Astrocyte (in vitro differentiated cells and primary cell): ENCODE results near the gene TMEM178B. TPM values are rescaled to one million over a fixed set of nuclear protein-coding genes. Genes with fewer than 3 reads are reported as not detected.

Source experiments
- DNase-seq: peaks from one replicate; pipeline ENCODE4 v3.0.0-alpha.2; 2010; ENCODE audit warnings: low read depth
- FAIRE-seq: peaks from 2 replicates; lab custom pipeline; 2011; peaks lifted over from hg19 to GRCh38; lab: Jason Lieb, UNC
- H2AFZ ChIP-seq: 2 replicates; pipeline ENCODE4 v1.6.0; 2012; ENCODE audit warnings: low read depth, low read length, inconsistent platforms
- H3K27ac ChIP-seq: 2 replicates; pipeline ENCODE4 v1.5.1; 2011; ENCODE audit warnings: low read depth, low read length, inconsistent platforms
- H3K27me3 ChIP-seq: 2 replicates; pipeline ENCODE4 v1.6.0; 2011; ENCODE audit warnings: low read length, inconsistent platforms; ENCODE audit not compliant: insufficient read depth
- H3K36me3 ChIP-seq: 2 replicates; pipeline ENCODE4 v1.5.1; 2011; ENCODE audit warnings: low read length, inconsistent platforms; ENCODE audit not compliant: insufficient read depth
- H3K4me1 ChIP-seq: 2 replicates; pipeline ENCODE4 v1.5.1; 2011; ENCODE audit warnings: low read length, inconsistent platforms; ENCODE audit not compliant: insufficient read depth
- H3K4me2 ChIP-seq: 2 replicates; pipeline ENCODE4 v1.6.0; 2012; ENCODE audit warnings: low read length, inconsistent platforms
- H3K4me3 ChIP-seq: 2 replicates; pipeline ENCODE4 v1.5.1; 2011; ENCODE audit warnings: low read depth, mild to moderate bottlenecking, low read length, inconsistent platforms; ENCODE audit not compliant: insufficient read depth
- H3K79me2 ChIP-seq: 2 replicates; pipeline ENCODE4 v1.6.0; 2012; ENCODE audit warnings: mild to moderate bottlenecking, low read length, inconsistent platforms; ENCODE audit not compliant: insufficient read depth
- H3K9ac ChIP-seq: 2 replicates; pipeline ENCODE4 v1.6.0; 2012; ENCODE audit warnings: mild to moderate bottlenecking, low read length, inconsistent platforms
- H3K9me3 ChIP-seq: 2 replicates; pipeline ENCODE4 v1.5.1; 2012; ENCODE audit warnings: low read depth, mild to moderate bottlenecking, low read length, inconsistent platforms; ENCODE audit not compliant: insufficient read depth
- H4K20me1 ChIP-seq: 2 replicates; pipeline ENCODE4 v1.6.0; 2012; ENCODE audit warnings: low read length, inconsistent platforms; ENCODE audit not compliant: insufficient read depth
- H3K27ac Mint-ChIP-seq: one replicate; pipeline ENCODE4 v1.8.0; 2021; ENCODE audit warnings: mild to moderate bottlenecking, mixed read lengths; ENCODE audit not compliant: unreplicated experiment
- H3K27me3 Mint-ChIP-seq: one replicate; pipeline ENCODE4 v1.8.0; 2021; ENCODE audit warnings: low read depth, mixed read lengths; ENCODE audit not compliant: unreplicated experiment
- H3K36me3 Mint-ChIP-seq: one replicate; pipeline ENCODE4 v1.8.0; 2021; ENCODE audit warnings: low read depth, mixed read lengths; ENCODE audit not compliant: unreplicated experiment
- H3K4me1 Mint-ChIP-seq: one replicate; pipeline ENCODE4 v1.8.0; 2021; ENCODE audit warnings: low read depth, mixed read lengths; ENCODE audit not compliant: unreplicated experiment
- H3K4me3 Mint-ChIP-seq: one replicate; pipeline ENCODE4 v1.8.0; 2021; ENCODE audit warnings: mild to moderate bottlenecking, moderate library complexity, mixed read lengths; ENCODE audit not compliant: unreplicated experiment
- H3K9me3 Mint-ChIP-seq: one replicate; pipeline ENCODE4 v1.8.0; 2021; ENCODE audit warnings: mild to moderate bottlenecking, mixed read lengths; ENCODE audit not compliant: unreplicated experiment
- CTCF ChIP-seq: IDR thresholded peaks from 2 replicates; pipeline ENCODE4 v1.5.1; 2011; ENCODE audit warnings: low read depth, mild to moderate bottlenecking, inconsistent platforms, low read length, moderate library complexity; ENCODE audit not compliant: insufficient read depth
- EZH2 ChIP-seq: IDR thresholded peaks from 2 replicates; pipeline ENCODE4 v1.6.1; 2012; ENCODE audit warnings: mild to moderate bottlenecking, low read length, inconsistent platforms; ENCODE audit not compliant: insufficient read depth
- total RNA-seq: library from RNA; stranded (reverse); gene quantifications from 2 replicates; pipeline ENCODE4 v1.2.1, GENCODE V29; 2021

The TMEM178B gene
- total RNA-seq, 1 donor from 2014 or later: 3.9 TPM

DNA sequence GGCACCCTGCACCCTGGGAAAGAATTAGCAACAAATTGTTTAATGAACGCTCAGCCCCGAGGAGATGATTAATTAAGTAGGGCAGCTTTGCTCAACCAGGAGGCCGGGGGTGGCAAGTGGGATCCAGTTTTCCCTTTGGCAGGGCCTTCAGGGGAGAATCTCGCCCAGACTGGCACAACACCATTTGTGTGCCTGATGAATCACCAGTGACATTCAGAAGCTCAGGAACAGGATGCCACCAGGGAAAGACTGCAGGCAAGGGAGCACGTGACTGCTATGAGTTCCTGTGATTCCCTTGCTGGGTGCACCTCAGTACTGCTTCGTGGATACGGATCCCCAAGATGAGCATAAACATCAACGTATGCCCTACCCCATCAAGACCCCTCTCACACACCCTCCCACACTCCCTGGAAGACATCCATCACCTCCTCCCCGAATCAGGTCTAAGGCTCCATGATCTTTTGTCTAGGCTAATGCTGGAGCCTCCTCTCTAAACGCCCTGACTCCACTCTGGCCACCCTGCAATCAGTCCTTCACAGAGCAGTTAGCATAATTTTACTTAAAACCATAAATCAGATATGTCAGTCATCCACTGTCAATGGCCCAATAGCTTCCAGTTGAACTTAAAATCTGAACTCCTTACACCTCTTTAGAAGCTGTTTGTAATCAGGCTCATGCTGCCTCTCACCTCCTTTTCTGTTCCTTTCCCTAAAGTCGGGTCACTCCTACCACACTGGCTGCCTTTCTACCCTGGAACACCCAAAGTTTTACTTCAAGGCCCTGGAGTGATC lies 368.2 kb downstream of the TMEM178B start:
- DNase-seq (no peak), FAIRE-seq (no peak)
- Histone ChIP-seq H3K27me3 (no peaks in the 10 kb centered on the region), H3K9me3 (no peaks in the 10 kb centered on the region), H3K4me1 (no peaks in the 10 kb centered on the region), H2AFZ (no peak overlapping the region), H3K36me3 (no peaks in the 10 kb centered on the region), H3K27ac (no peak overlapping the region), H3K9ac (no peak overlapping the region), H3K4me2 (no peak overlapping the region), H3K4me3 (no peak overlapping the region), H4K20me1 (no peaks in the 10 kb centered on the region), H3K79me2 (no peaks in the 10 kb centered on the region)
- no peak overlapping the region for H3K4me3 Mint-ChIP-seq
- H3K27me3 Mint-ChIP-seq: peaks cover 12% of the 10 kb centered on the region
- H3K9me3 Mint-ChIP-seq: no peaks in the 10 kb centered on the region
- TF ChIP-seq EZH2 (no peak), CTCF (no peak)
- H3K27ac Mint-ChIP-seq: no peak overlapping the region
- no peaks in the 10 kb centered on the region for H3K36me3 Mint-ChIP-seq
- peaks cover 4% of the 10 kb centered on the region for H3K4me1 Mint-ChIP-seq

DNA sequence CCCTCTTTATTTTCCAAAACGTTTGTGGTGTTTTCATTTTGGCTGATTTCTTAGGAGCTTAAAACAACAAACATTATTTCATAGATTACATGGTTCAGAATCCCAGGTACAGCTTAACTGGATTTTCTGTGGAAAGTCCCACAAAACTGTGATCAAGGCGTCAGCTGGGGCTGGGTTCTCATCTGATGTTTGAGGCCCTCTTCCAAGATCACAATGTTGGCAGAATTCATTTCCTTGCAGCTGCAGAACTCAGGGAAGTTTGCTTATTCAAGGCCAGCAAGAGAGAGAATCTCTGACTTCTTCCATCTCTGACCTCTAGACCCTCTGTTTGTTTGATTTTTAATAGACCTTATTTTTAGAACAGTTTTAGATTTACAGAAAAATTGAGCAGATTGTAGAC lies 368.9 kb downstream of the TMEM178B start:
- H3K4me1 Mint-ChIP-seq: peaks cover 4% of the 10 kb centered on the region
- H3K27ac ChIP-seq: no peak overlapping the region
- H4K20me1 ChIP-seq: no peaks in the 10 kb centered on the region
- no peaks in the 10 kb centered on the region for H3K79me2 ChIP-seq
- no peak for DNase-seq
- H3K4me3 ChIP-seq: no peak overlapping the region
- H3K27me3 ChIP-seq: no peaks in the 10 kb centered on the region
- no peak for FAIRE-seq
- no peaks in the 10 kb centered on the region for H3K36me3 ChIP-seq
- H3K4me2 ChIP-seq: no peak overlapping the region
- no peaks in the 10 kb centered on the region for H3K9me3 Mint-ChIP-seq
- H3K4me1 ChIP-seq: no peaks in the 10 kb centered on the region
- no peaks in the 10 kb centered on the region for H3K36me3 Mint-ChIP-seq
- no peak overlapping the region for H3K9ac ChIP-seq
- no peaks in the 10 kb centered on the region for H3K9me3 ChIP-seq
- H3K27ac Mint-ChIP-seq: no peak overlapping the region
- H3K27me3 Mint-ChIP-seq: peaks cover 10% of the 10 kb centered on the region
- no peak overlapping the region for H3K4me3 Mint-ChIP-seq
- TF ChIP-seq EZH2: no peak
- no peak for TF ChIP-seq CTCF
- H2AFZ ChIP-seq: no peak overlapping the region

GRCh38 chr7:141444961-141445360 lies 371.1 kb downstream of the TMEM178B start:
- FAIRE-seq (no peak), DNase-seq (no peak)
- Mint-ChIP-seq H3K36me3 (no peaks in the 10 kb centered on the region), H3K4me1 (peaks cover 4% of the 10 kb centered on the region), H3K9me3 (no peaks in the 10 kb centered on the region), H3K27ac (no peak overlapping the region), H3K27me3 (peaks cover 10% of the 10 kb centered on the region), H3K4me3 (no peak overlapping the region)
- TF ChIP-seq EZH2: no peak
- no peak for TF ChIP-seq CTCF
- H3K9ac ChIP-seq: no peak overlapping the region
- no peaks in the 10 kb centered on the region for H3K79me2 ChIP-seq
- no peaks in the 10 kb centered on the region for H4K20me1 ChIP-seq
- H3K27me3 ChIP-seq: no peaks in the 10 kb centered on the region
- H3K27ac ChIP-seq: no peak overlapping the region
- H2AFZ ChIP-seq: no peak overlapping the region
- no peaks in the 10 kb centered on the region for H3K36me3 ChIP-seq
- H3K4me2 ChIP-seq: no peak overlapping the region
- H3K4me3 ChIP-seq: no peak overlapping the region
- H3K9me3 ChIP-seq: no peaks in the 10 kb centered on the region
- H3K4me1 ChIP-seq: no peaks in the 10 kb centered on the region
